ENCODE data around the gene PC. TPM values are rescaled to one million over a fixed set of nuclear protein-coding genes. Genes with fewer than 3 reads are reported as not detected.

PC gene
- total RNA-seq, 4 donors from 2014 or later, result 4.7 to 7.0 (median 5.6) TPM

GRCh38 chr11:66862559-66863037 is 95.6 kb downstream of the PC start:
- no peak for TF ChIP-seq POLR2AphosphoS5 (IDR thresholded peaks at IDR 0.05)
- no peak for TF ChIP-seq CTCF (IDR thresholded peaks at IDR 0.05)
- TF ChIP-seq POLR2A (IDR thresholded peaks at IDR 0.05), result no peak
- Histone ChIP-seq H3K4me1 (peaks cover 0 to 7% (median 0%) of the 10 kb centered on the region in 3 donors), H3K27me3 (no peaks in the 10 kb centered on the region), H3K4me3 (no peak overlapping the region), H3K27ac (no peak overlapping the region), H3K36me3 (peaks cover 0 to 23% of the 10 kb centered on the region in 2 donors), H3K9me3 (no peaks in the 10 kb centered on the region)
- 83 to 90% methylated on average over 1 to 2 of the region's 11 CpGs for WGBS, 2 donors (ENCODE audit: low coverage in 1 of 2)
- ATAC-seq, result no peak

- 80 to 94% methylated on average over 1 to 3 of the region's 30 CpGs for WGBS, 2 donors (ENCODE audit: low coverage in 1 of 2)
- ATAC-seq, result no peak
- H3K4me3 ChIP-seq, result no peak overlapping the region
- no peaks in the 10 kb centered on the region for H3K9me3 ChIP-seq
- H3K4me1 ChIP-seq, result peaks cover 0 to 13% (median 0%) of the 10 kb centered on the region in 3 donors
- TF ChIP-seq POLR2A (IDR thresholded peaks at IDR 0.05) (no peak), POLR2AphosphoS5 (IDR thresholded peaks at IDR 0.05) (no peak), EP300 (IDR thresholded peaks at IDR 0.05) (no peak), CTCF (IDR thresholded peaks at IDR 0.05) (no peak)
- peaks cover 0 to 23% of the 10 kb centered on the region in 2 donors for H3K36me3 ChIP-seq
- no peaks in the 10 kb centered on the region for H3K27me3 ChIP-seq
- H3K27ac ChIP-seq, result no peak overlapping the region
These were observed 96.2 kb downstream of the PC start for GRCh38 chr11:66861774-66862558.

DNA sequence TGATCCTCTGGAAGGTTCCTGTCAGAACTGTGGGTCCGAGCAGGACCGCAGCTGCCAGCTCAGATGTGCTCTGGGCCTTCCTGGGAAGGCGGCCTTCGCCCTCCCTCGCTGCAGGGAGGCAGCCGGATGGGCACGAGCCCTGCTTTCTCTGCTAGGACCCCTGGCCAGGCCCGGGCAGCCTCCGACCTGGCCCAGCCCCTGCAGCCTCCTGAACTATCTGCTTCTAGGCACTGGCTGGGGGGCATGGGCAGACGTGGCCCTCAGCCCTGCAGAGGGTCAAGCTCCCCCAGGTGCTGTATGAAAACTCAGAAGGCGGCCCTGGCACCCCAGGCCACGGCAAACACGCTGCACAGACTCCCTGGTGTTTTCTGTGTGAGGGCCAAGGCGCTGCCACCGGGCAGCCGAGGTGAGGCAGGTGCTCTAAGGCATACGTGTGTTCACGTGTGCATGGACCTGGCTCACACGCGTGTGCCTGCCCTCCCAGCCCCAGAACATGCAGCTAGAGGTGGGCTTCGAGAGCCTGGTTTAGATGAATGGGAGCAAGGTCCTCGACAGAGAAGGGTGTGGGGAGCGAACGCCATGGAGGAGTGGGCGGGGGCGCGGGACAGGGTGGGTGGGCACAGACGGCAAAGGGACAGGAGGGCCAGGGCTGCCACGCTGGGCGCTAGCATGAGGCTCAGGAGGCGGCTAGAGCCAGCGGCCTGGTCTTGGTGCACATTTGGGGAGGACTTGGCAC is 97.0 kb downstream of the PC start:
- Histone ChIP-seq H3K36me3 (peaks cover 0 to 23% of the 10 kb centered on the region in 2 donors), H3K27me3 (no peaks in the 10 kb centered on the region), H3K4me1 (peaks cover 0 to 13% (median 0%) of the 10 kb centered on the region in 3 donors), H3K9me3 (no peaks in the 10 kb centered on the region), H3K27ac (no peak overlapping the region), H3K4me3 (no peak overlapping the region)
- 94% methylated on average over 14 of the region's 32 CpGs; no CpG with 5 or more reads in 1 of the 2 donors for whole genome bisulfite sequencing, 2 donors (ENCODE audit: low coverage in 1 of 2)
- TF ChIP-seq EP300 (IDR thresholded peaks at IDR 0.05) (no peak), POLR2AphosphoS5 (IDR thresholded peaks at IDR 0.05) (no peak), CTCF (IDR thresholded peaks at IDR 0.05) (no peak), POLR2A (IDR thresholded peaks at IDR 0.05) (no peak)
- ATAC-seq, result no peak

DNA sequence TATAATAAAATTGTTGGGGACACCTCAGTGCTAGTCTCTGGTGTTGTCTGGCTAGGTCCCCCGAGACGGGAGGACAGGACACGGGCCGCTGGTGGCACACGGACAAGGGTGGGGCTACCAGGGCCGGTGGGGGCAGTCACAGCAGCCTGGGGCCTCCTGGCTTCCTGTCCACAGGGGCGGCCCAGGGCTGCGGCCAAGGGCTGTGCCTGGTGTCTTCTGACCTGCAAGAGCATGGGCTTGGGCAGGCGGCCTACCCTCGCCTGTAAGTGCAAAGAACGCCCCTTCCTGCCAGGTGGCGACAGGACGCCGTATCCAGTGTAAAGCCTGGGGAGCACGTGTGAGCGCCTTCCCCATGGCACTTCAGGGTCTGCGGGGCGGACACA is 97.7 kb downstream of the PC start:
- Histone ChIP-seq H3K36me3 (peaks cover 0 to 23% of the 10 kb centered on the region in 2 donors), H3K4me3 (no peak overlapping the region), H3K9me3 (no peaks in the 10 kb centered on the region), H3K4me1 (peaks cover 0 to 20% (median 4%) of the 10 kb centered on the region in 3 donors), H3K27me3 (no peaks in the 10 kb centered on the region), H3K27ac (no peak overlapping the region)
- WGBS, 2 donors (ENCODE audit: low coverage in 1 of 2), result 0% methylated on average over 1 of the region's 18 CpGs; no CpG with 5 or more reads in 1 of the 2 donors
- ATAC-seq, result no peak
- TF ChIP-seq CTCF (IDR thresholded peaks at IDR 0.05), result no peak
- no peak for TF ChIP-seq EP300 (IDR thresholded peaks at IDR 0.05)
- no peak for TF ChIP-seq POLR2A (IDR thresholded peaks at IDR 0.05)
- no peak for TF ChIP-seq POLR2AphosphoS5 (IDR thresholded peaks at IDR 0.05)
